Activated CD8-positive, alpha-beta memory T cell treated with anti-CD3 and anti-CD28 coated beads, Interleukin-2, amount 50 U/mL, for 4 hours (primary cell): Measurements from ENCODE around the gene NRXN3.

Source experiments
- DNase-seq: peaks from one replicate; pipeline ENCODE4 v3.0.0-alpha.2; 2020

NRXN3 gene

GRCh38 chr14:78170203-78170602 lies at the start of gene NRXN3:
Gene NRXN3, plus strand, starts transcription at chr14:78170373. Its CDS starts 72,721 bp downstream, at chr14:78243094.
- no peak for DNase-seq

DNA sequence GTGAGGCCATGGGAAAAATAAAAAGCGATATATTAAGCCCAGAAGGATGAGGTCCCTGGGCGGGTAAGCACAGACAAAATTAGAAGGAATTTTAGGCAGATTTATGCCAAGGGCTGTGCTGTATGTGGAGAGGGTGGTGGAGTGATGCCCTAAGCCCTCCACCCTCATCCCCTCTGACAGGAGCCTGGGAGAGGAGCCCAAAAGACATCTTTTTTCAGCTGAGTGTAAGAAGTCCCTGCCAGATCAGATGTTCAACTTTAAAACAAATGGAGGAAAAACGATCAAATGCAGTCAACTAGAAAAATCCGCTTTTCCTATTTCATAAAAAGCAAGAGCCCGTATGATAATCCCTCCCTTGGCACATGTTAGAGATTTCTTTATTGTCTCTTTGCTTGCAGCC lies 47.7 kb upstream of the NRXN3 start:
- DNase-seq, result no peak

DNA sequence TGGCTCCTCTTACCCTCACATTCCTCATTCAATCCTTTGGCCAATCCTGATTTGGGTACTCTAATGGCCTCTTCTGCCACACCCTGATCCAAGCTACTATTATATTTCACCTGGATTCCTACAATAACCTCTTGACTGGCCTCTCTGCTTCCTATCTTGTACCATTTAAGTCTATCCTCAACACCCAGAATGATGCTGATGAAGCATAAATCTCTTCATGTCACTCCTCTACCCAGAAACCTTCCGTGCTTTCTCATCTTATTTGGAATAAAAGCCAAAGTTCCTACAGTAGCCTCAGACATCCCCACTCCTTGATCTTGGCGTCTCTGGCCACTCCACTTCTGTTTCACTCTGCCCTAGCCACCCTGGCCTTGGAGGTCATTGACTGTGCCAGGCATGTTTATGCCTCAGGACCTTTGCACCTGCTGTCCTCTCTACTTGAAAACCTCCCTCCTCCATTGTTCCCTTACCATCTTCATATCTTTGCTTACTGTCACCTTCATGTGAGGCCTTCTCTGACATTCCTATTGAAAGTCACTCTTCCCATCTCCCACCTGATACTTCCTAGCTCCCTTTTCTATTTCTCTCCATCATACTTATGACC lies 46.4 kb upstream of the NRXN3 start:
- DNase-seq, result no peak

DNA sequence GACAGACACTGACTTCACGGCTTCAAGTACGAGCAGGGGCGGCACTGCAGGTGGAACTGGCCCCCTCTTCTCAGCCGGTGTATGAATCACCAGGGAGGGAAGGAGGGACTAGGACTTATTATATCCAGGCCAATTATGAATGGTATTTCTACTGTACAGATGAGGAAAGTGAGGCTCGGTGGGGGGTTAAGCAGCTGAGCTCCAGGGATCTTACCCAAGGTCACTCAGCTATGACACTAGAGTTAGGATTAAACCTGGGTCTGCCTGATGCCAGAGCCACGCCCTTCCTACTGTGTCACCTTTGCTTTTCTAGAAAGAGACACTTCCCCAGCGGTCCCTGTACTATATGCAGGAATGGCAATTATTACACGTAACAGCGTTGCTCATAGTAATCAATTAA lies 42.2 kb upstream of the NRXN3 start:
- no peak for DNase-seq

GRCh38 chr14:78129375-78129774 lies 40.8 kb upstream of the NRXN3 start:
- DNase-seq, result no peak

GRCh38 chr14:78130356-78130755 lies 39.8 kb upstream of the NRXN3 start:
- DNase-seq, result no peak

DNA sequence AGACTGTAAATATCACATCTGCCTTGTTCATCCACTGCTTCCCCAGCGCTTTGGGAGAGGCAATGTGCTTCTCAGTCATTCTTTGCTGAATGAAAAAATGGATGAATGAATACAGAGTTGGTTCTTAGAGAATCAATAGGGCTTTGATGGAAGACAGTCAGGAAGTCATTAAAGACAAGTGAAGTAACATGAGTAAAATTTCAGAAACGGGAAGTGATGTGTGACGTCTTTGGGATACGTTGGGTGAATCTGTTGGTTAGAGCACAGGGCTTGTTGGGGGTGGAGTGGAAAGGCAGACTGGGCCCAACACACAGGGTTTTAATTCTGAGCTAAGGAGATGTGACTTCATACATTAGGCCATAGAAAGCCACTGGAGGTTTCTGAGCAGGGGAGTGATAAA lies 39.0 kb upstream of the NRXN3 start:
- no peak for DNase-seq

DNA sequence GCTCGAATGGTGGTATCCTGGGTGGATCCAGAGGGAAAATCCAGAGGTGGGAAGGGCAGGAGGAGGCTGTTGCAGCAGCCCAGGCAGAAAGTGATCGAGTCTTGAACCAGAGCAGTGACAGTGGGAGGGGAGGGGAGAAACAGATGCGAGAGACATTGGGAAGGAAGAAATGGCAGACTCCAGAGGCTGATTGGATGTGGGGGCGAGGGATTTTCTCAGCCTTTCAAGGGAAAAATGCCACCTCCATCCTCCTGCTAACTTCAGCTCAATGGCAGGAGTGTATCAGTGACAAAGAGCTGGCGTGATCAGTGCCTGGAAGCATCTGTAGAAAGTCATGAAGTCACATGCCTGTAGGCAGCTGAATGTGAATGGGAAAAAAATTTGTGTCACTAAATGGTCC lies 38.6 kb upstream of the NRXN3 start:
- no peak for DNase-seq

GRCh38 chr14:78135450-78135891 lies 34.7 kb upstream of the NRXN3 start:
- DNase-seq, result no peak

DNA sequence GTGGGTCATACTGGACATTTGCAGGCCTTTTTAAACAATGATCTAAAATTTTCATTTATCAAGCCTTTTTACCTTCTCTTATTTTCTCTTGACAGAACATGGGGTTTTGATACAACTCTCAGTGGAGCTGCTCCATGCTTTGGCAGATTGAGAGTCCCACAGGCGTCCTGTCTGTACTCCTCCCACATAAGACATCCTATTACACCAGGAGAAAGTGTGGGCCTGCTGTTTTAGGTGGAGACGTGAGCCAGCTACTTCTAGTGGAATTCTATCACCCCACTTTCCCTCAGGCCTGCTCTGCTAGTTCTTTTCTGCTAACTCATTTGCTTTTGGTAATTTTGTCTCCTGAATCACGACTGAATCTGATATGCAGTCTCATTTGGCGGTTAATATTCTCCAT lies 33.5 kb upstream of the NRXN3 start:
- no peak for DNase-seq

DNA sequence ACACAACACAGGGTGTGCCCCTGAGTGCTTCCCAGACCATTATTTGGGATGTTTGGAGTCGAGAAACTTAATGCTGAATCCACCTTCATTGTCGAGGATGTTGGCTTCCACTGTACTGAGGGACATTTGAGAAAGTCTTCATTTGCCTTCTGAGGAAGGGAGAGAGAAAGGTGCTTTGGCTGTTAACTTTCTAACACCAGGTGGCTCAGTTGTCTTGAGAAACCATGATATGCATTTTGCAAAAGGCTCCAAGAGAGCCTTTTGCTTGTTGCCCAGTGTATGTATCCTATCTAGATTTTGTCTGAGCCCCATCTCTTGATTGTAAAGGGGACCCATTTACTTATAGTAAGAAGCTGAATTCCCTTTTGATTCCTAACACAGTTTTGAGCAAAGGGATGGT lies 28.6 kb upstream of the NRXN3 start:
- no peak for DNase-seq

GRCh38 chr14:78142998-78143397 lies 27.2 kb upstream of the NRXN3 start:
- DNase-seq, result no peak

DNA sequence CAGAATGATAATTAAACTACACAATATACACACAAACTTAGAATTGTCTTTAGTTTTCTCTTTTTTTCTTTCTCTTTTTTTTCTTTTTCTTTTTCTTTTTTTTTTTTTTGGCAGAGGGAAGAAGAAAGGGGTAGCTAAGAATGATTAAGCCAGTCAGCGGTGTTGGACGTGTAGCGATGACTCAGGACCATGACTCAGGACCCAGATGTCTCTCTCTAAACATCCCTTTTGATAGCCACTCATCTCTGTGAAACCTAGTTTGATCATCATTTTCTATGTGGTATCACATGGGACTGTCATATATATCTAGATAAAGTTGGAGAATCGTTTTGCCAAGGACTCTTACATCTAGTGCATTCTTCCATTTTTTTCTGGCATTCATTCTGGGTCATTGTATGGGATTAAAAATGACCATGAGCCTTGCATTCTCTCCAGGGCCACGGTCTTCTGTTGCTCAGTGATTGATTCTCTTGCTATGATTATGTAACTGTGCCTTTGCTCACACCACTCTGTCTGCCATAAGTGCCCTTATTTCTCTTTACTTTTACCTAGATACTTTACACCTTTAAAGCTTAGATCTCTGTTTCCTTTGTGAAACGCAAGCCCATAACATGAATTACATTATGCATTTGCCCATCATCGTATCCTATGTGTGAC lies 26.6 kb upstream of the NRXN3 start:
- no peak for DNase-seq

GRCh38 chr14:78152201-78153063 lies 17.7 kb upstream of the NRXN3 start:
- DNase-seq, result no peak

- no peak for DNase-seq
Measured at GRCh38 chr14:78153064-78153341, 17.2 kb upstream of the NRXN3 start.

DNA sequence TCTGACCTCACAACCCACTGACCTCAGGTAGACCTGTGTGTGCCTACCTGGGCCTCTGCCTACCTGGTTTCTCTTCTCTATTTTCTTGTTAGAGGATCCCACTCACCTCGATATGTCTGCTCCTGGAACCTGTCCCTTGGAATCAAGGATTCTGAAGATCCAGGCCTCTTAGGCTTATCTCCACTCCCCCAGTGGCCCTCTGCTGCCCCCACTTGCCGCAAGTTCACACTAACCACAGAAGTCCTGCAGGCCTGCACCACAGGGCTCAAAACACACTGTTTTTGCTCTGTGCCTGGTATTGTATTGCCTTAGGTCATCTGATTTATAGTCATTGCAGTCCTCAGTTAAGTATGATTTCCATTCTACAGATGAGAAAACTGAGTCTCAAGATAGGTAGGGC lies 15.3 kb upstream of the NRXN3 start:
- DNase-seq, result no peak

- no peak for DNase-seq
Measured at GRCh38 chr14:78156196-78156595, 14.0 kb upstream of the NRXN3 start.

DNA sequence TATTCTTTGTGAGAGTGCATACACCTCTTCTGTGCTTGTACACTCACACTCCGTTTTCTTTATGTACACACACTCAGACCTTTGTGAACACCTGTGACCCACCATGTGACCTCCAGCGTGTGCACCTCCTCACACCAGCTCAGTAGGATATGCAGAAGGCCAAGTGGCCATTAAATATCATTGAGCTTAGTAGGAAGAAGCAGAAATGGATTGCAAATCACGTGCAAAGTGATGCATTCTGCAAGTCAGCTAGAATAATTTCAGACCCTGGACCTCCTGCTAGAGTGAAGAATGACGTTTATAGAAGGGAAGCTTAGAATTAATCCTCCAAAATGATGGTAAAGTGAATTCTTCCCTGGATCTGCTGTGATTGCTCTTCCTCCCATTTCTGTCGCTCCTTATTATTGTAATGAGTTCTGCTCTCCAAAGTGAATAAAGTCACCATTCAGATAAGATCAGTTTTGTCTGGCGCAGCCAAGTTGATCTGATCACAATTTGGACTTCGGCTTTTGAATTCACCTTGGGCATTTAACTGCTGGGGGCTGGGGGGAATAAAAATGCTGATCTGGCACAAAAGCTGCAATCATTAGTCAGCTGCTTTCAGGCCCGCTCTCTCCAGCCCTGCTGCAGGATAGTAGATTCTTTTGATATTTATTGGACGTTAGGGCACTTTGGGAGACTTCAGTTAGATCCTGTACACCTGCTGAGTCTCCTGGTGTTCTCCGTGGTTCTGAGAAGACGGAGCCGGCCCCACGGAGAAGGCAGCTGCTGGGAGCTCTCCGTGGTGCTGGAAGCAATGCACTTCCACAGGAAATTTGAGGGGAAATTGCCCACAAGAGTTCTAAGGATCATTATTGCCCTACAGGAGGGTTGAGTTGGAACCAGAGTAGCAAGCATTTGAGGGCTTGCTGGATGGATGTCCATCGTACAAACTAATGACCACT lies 12.4 kb upstream of the NRXN3 start:
- DNase-seq, result no peak

GRCh38 chr14:78162202-78162601 lies 8.0 kb upstream of the NRXN3 start:
- DNase-seq, result no peak

DNA sequence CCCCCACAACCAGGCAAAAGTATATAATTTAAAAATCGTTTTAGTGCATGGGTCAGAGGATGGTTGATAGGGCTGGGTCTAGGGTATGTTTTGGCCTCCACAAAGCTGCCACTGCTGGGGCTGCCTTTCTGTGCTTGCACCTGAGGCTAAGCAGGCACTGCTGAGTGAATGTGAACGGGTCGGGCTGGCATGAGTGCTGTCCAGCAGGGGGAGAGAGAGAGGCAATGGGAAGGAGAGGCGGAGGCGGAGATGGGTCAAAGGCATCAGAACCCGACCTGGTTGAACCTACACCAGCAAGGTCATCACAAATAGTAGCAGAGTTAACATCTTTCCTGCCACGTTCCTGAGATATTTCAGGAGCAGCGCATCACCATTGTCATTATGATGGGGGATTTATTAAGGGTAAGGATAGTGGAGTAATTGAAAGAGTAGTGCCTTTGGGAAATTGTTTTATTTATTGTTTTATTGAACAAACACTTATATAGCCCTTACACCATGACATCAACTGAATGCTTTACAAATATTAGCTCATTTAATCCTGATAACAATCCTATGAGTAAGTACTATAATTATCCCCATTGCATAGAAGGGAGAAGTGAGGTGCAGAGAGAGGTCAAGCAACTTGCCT lies 5.8 kb upstream of the NRXN3 start:
- no peak for DNase-seq

DNA sequence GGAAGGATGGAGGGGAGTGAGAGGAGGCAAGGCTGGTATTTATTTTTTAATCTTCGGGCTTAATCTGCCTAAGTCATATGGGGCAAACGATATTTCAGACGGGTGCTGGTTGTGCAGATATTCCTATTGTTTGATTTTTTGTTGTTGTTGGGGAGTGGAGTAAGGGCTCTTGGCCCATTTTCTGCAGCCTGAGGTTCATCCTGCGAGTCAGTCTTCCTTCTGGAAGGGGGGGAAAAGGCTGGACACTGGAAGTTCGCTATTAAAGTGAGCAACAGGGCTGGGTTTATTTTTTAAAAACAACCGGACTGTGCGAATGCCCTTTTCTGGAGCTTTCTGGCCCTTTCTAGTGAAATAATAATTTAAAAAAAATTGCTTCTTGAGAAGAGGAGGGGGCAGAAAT lies 2.3 kb downstream of the NRXN3 start:
- no peak for DNase-seq

- no peak for DNase-seq
Measured at GRCh38 chr14:78173346-78174035, 3.3 kb downstream of the NRXN3 start.
